ENCODE data around the gene FGF3. TPM values are rescaled to one million over a fixed set of nuclear protein-coding genes. Genes with fewer than 3 reads are reported as not detected.

Gene FGF3
- polyA plus RNA-seq, 1 of the 3 experiments (the other 2 are of a cell fraction): not detected

GRCh38 chr11:69803022-69803421 lies 16.2 kb downstream of the FGF3 start:
- Histone ChIP-seq H3K4me1 (ENCODE audit: control insufficient read depth in 1 of 2, insufficient read depth in 2 of 2, low read depth in 1 of 2, low read length in 1 of 2) (no peaks in the 10 kb centered on the region), H3K4me2 (no peak overlapping the region), H3K27ac (ENCODE audit: low read depth in 2 of 2, low read length in 1 of 2) (no peak overlapping the region), H3F3A (replicated peaks; ENCODE audit: insufficient read depth) (no peaks in the 10 kb centered on the region), H3K79me2 (ENCODE audit: insufficient read depth) (no peaks in the 10 kb centered on the region), H3K9ac (no peak overlapping the region), H3K36me3 (replicated peaks in 1 of 2; ENCODE audit: control insufficient read depth in 1 of 2, insufficient read depth in 2 of 2, low read length in 1 of 2) (no peaks in the 10 kb centered on the region), H3K27me3 (ENCODE audit: insufficient read depth) (no peaks in the 10 kb centered on the region), H3K4me3 (ENCODE audit: low read depth in 2 of 2, low read length in 1 of 2) (no peak overlapping the region), H4K20me1 (ENCODE audit: insufficient read depth) (no peaks in the 10 kb centered on the region), H3K9me3 (no peaks in the 10 kb centered on the region), H3K9me2 (no peaks in the 10 kb centered on the region), H2AFZ (ENCODE audit: low read depth) (no peak overlapping the region)
- POLR2A ChIA-PET: no interaction called here
- DNase-seq: no peak
- WGBS (ENCODE audit: low lambda C conversion rate): 40% methylated on average over 2 of the region's 2 CpGs
- CTCF ChIA-PET: no interaction called here
- no peak for TF ChIP-seq JUND (IDR thresholded peaks at IDR 0.05)
- TF ChIP-seq ELF1 (IDR thresholded peaks at IDR 0.05): no peak
- no peak for TF ChIP-seq MAX (IDR thresholded peaks at IDR 0.05; ENCODE audit: low read depth)
- TF ChIP-seq RXRA (IDR thresholded peaks at IDR 0.05; ENCODE audit: borderline replicate concordance, low read depth): no peak
- no peak for TF ChIP-seq GATA2 (CRISPR knock-in tag; IDR thresholded peaks at IDR 0.05)
- no peak for TF ChIP-seq USF1 (IDR thresholded peaks at IDR 0.05; ENCODE audit: borderline replicate concordance, low read depth)
- TF ChIP-seq FOXJ3 (CRISPR knock-in tag; IDR thresholded peaks at IDR 0.05): no peak
- no peak for TF ChIP-seq YY1 (IDR thresholded peaks at IDR 0.05; ENCODE audit: low read depth)
- TF ChIP-seq ZBTB33 (IDR thresholded peaks at IDR 0.05; ENCODE audit: borderline replicate concordance, low read depth): no peak
- no peak for TF ChIP-seq TEAD4 (IDR thresholded peaks at IDR 0.05; ENCODE audit: borderline replicate concordance, insufficient read depth)
- no peak for TF ChIP-seq IRF3 (IDR thresholded peaks at IDR 0.05; ENCODE audit: low read depth, low read length)

- CTCF ChIA-PET: no interaction called here
- Histone ChIP-seq H3K27ac (ENCODE audit: low read depth in 2 of 2, low read length in 1 of 2) (no peak overlapping the region), H3K4me3 (ENCODE audit: low read depth in 2 of 2, low read length in 1 of 2) (no peak overlapping the region), H4K20me1 (ENCODE audit: insufficient read depth) (no peaks in the 10 kb centered on the region), H3K36me3 (replicated peaks in 1 of 2; ENCODE audit: control insufficient read depth in 1 of 2, insufficient read depth in 2 of 2, low read length in 1 of 2) (no peaks in the 10 kb centered on the region), H3K27me3 (ENCODE audit: insufficient read depth) (no peaks in the 10 kb centered on the region), H3K79me2 (ENCODE audit: insufficient read depth) (no peaks in the 10 kb centered on the region), H3K9me2 (no peaks in the 10 kb centered on the region), H3F3A (replicated peaks; ENCODE audit: insufficient read depth) (no peaks in the 10 kb centered on the region), H2AFZ (ENCODE audit: low read depth) (no peak overlapping the region), H3K9me3 (no peaks in the 10 kb centered on the region), H3K4me1 (ENCODE audit: control insufficient read depth in 1 of 2, insufficient read depth in 2 of 2, low read depth in 1 of 2, low read length in 1 of 2) (no peaks in the 10 kb centered on the region), H3K9ac (no peak overlapping the region), H3K4me2 (no peak overlapping the region)
- 10% methylated on average over 1 of the region's 1 CpG for WGBS (ENCODE audit: low lambda C conversion rate)
- DNase-seq: no peak
- POLR2A ChIA-PET: no interaction called here
- TF ChIP-seq NFIC (IDR thresholded peaks at IDR 0.05; ENCODE audit: borderline replicate concordance): no peak
These were observed 16.6 kb downstream of the FGF3 start for GRCh38 chr11:69802590-69802989.
